ENCODE measurements around the gene MMP3.
"Not testable (repeated sequence)": the region's sequence is repeated elsewhere in the genome, so short reads cannot be mapped to it uniquely, and the experiment has no call there.

Gene MMP3

GRCh38 chr11:102843489-102843888 is at the start of gene MMP3:
MMP3 (minus strand) TSS chr11:102843609; CDS start chr11:102843546, 63 bp downstream.
- H3K4me3 ChIP-seq (ENCODE audit: low read length): no peak within 1 kb of the TSS
- TF ChIP-seq ZNF274 (IDR thresholded peaks at IDR 0.05; ENCODE audit: low read depth, low read length): no peak

GRCh38 chr11:102891736-102892135 is 48.3 kb upstream of the MMP3 start:
- H3K4me3 ChIP-seq (ENCODE audit: low read length): no peak overlapping the region
- TF ChIP-seq ZNF274 (IDR thresholded peaks at IDR 0.05; ENCODE audit: low read depth, low read length): no peak

- TF ChIP-seq ZNF274 (IDR thresholded peaks at IDR 0.05; ENCODE audit: low read depth, low read length): no peak
- no peak overlapping the region for H3K4me3 ChIP-seq (ENCODE audit: low read length)
These were observed 43.6 kb upstream of the MMP3 start for GRCh38 chr11:102886999-102887398.

DNA sequence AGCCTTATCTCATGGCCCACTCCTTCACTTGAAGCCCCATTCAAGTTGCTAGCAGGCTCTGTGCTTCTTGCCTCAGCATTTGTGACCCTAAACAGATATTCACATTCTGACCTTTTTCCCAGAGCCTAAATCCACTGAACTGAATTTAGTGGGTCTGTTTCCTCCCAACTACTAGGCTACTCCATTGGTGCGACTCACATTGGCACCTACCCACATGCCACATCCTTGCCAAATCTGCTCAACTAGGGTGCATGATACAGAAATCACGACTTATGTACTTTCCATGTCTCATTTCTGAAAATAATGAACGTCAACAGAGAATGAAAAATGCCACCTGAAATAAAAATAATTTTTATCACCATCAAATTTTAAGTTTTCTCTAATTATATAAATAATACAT is 39.7 kb upstream of the MMP3 start:
- TF ChIP-seq ZNF274 (IDR thresholded peaks at IDR 0.05; ENCODE audit: low read depth, low read length): no peak
- H3K4me3 ChIP-seq (ENCODE audit: low read length): no peak overlapping the region

- no peak for TF ChIP-seq ZNF274 (IDR thresholded peaks at IDR 0.05; ENCODE audit: low read depth, low read length)
- H3K4me3 ChIP-seq (ENCODE audit: low read length): no peak overlapping the region
These were observed 39.1 kb upstream of the MMP3 start for GRCh38 chr11:102882389-102883024.

GRCh38 chr11:102879801-102880200 is 36.4 kb upstream of the MMP3 start:
- H3K4me3 ChIP-seq (ENCODE audit: low read length): no peak overlapping the region
- TF ChIP-seq ZNF274 (IDR thresholded peaks at IDR 0.05; ENCODE audit: low read depth, low read length): no peak

DNA sequence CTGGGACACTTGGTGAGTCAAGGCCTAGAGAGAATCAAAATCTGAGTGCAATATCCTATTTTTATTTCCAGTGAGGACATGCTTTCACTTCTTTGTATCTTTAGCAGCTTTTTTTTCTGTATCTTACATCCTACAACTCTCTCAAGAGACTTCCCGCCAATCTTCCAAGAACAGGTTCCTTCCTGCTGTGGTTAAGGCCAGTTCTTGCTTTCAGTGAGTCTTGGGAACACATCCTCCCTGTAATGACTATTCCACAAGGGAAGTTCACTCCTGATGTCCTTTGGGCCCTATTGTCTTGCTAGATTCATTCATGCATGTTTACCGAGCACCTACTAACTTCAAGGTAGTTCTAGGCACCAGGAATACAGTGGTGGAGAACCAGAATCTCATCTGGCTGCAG is 35.2 kb upstream of the MMP3 start:
- no peak overlapping the region for H3K4me3 ChIP-seq (ENCODE audit: low read length)
- no peak for TF ChIP-seq ZNF274 (IDR thresholded peaks at IDR 0.05; ENCODE audit: low read depth, low read length)

- TF ChIP-seq ZNF274 (IDR thresholded peaks at IDR 0.05; ENCODE audit: low read depth, low read length): no peak
These were observed 31.4 kb upstream of the MMP3 start, which contains the start of gene MMP12 for GRCh38 chr11:102874852-102875251. MMP12 (minus strand) TSS chr11:102874982; CDS start chr11:102874937, 45 bp downstream.

DNA sequence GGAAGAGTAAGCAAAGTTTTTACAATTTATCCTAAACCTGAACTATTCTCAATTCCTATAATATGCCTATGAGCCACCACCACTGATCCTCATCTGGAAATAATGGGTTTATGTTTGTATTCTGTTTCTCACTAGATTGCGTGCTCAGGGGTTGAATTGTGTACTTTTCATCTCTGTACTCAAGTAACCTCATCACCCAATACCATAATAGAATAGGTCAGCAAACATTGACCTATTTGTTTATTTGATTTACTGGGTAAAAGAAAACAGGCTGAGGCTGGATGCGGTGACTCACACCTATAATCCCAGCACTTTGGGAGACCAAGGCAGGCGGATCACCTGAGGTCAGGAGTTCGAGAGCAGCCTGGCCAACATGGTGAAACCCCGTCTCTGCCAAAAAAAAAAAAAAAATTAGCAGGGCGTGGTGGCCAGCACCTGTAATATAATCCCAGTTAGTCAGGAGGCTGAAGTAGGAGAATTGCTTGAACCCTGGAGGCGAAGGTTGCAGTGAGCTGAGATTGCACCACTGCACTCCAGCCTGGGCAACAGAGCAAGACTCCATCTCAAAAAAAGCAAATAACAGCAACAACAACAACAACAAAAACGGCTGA is 26.1 kb upstream of the MMP3 start:
- H3K4me3 ChIP-seq (ENCODE audit: low read length): not testable (repeated sequence)

More at GRCh38 chr11:102874852-102875251, 31.4 kb upstream of the MMP3 start, which contains the start of gene MMP12:
- no peak within 1 kb of the TSS for H3K4me3 ChIP-seq (ENCODE audit: low read length)

DNA sequence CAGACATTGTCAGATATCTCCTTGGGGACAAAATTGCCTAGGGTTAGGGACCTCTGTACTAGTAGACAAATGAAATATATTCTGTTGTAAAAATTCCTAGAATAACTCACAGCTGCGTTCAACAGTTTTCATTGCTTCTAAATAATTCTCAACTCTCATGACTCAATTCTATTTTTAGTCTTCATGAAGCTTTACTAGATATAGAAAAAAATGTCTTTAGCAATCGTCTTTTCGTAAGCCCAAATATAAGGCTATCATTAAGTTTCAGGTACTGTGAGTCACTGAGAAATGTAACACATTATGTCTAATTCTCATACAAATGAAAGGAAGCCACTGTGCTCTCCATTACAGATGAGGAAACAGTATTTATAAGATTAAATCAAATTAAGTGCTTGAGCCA is 24.9 kb upstream of the MMP3 start:
- no peak for TF ChIP-seq ZNF274 (IDR thresholded peaks at IDR 0.05; ENCODE audit: low read depth, low read length)
- H3K4me3 ChIP-seq (ENCODE audit: low read length): no peak overlapping the region

- no peak for TF ChIP-seq ZNF274 (IDR thresholded peaks at IDR 0.05; ENCODE audit: low read depth, low read length)
- no peak overlapping the region for H3K4me3 ChIP-seq (ENCODE audit: low read length)
These were observed 21.3 kb upstream of the MMP3 start for GRCh38 chr11:102864724-102865123.

DNA sequence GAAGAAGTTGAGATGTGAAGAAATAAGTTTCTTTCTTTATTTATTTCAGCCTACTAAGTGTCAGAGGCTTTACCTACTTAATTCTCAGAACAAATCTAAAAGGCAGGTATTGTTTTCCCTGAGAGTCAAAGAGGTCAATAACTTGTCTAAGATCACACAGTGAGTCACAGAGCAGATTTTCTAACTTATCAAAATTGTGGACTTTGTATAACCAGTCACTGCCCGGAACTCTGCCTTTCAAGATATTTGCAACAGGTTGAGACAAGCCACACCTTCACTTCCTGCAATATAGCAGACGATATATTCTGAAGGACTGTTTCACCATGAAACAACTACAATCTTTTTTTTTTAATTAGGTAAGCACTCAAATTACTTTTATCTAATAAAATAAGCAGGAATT is 10.5 kb upstream of the MMP3 start:
- H3K4me3 ChIP-seq (ENCODE audit: low read length): no peak overlapping the region
- TF ChIP-seq ZNF274 (IDR thresholded peaks at IDR 0.05; ENCODE audit: low read depth, low read length): no peak

- no peak for TF ChIP-seq ZNF274 (IDR thresholded peaks at IDR 0.05; ENCODE audit: low read depth, low read length)
- no peak overlapping the region for H3K4me3 ChIP-seq (ENCODE audit: low read length)
These were observed 9.6 kb upstream of the MMP3 start for GRCh38 chr11:102853055-102853454.

- no peak for TF ChIP-seq ZNF274 (IDR thresholded peaks at IDR 0.05; ENCODE audit: low read depth, low read length)
- H3K4me3 ChIP-seq (ENCODE audit: low read length): no peak overlapping the region
These were observed 7.8 kb upstream of the MMP3 start for GRCh38 chr11:102850973-102851745.

DNA sequence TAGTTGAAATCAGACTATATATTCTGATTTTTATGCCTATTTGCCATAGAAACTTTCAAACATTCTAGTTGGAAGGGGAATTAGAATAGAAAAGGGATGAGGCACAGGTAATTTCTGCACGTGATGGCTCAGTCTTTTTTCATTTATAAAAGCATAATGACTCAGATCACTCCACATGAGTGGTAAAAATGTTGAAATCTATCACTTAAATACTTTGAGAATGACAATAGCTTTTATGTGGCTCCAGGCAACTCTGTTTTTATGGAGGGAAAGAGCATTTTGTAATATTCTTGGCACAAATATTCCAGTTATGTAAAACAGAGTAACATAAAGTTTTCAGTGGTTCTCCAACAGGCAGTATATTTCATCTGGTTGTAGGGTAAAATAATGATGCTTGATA is 5.9 kb upstream of the MMP3 start:
- no peak for TF ChIP-seq ZNF274 (IDR thresholded peaks at IDR 0.05; ENCODE audit: low read depth, low read length)
- H3K4me3 ChIP-seq (ENCODE audit: low read length): no peak overlapping the region

Data from GM08714 (cell line).